Vagina (tissue), 2 donors: ENCODE measurements around the gene AHR. TPM values are rescaled to one million over a fixed set of nuclear protein-coding genes. Genes with fewer than 3 reads are reported as not detected.

ENCODE experiments used
- DNase-seq, 2 donors: peaks; one replicate each; pipeline ENCODE4 v3.0.0-alpha.2; 2017; ENCODE audit errors: extremely low spot score in 2 of 2
- H3K27ac ChIP-seq: fragments of 200-600 bp; sonication (generic); one replicate; pipeline ENCODE4 v1.5.1; 2019
- H3K27me3 ChIP-seq: fragments of 200-600 bp; sonication (generic); one replicate; pipeline ENCODE4 v1.5.1; 2019
- H3K36me3 ChIP-seq, 2 donors: fragments of 200-600 bp; sonication (generic); one replicate each; pipeline ENCODE4 v1.5.1; 2017 to 2019
- H3K4me1 ChIP-seq: fragments of 200-600 bp; sonication (generic); one replicate; pipeline ENCODE4 v1.5.1; 2019
- H3K4me3 ChIP-seq, 2 donors: fragments of 200-600 bp; sonication (generic); 1 replicate in 1 of 2; 2 replicates in 1 of 2; pipeline ENCODE4 v1.5.1; 2016 to 2019
- H3K9me3 ChIP-seq: fragments of 200-600 bp; sonication (generic); one replicate; pipeline ENCODE4 v1.5.1; 2019
- POLR2A ChIP-seq, 2 donors: fragments of 450-650 bp; IDR thresholded peaks; one replicate each; pipeline ENCODE4 v1.6.1; 2017; ENCODE audit warnings: antibody characterized with exemption in 2 of 2, mild to moderate bottlenecking in 2 of 2, moderate library complexity in 2 of 2
- POLR2AphosphoS5 ChIP-seq, 2 donors: sonication (generic); formaldehyde crosslinking; IDR thresholded peaks; one replicate each; pipeline ENCODE4 v1.9.0; 2017; ENCODE audit warnings: antibody characterized with exemption in 2 of 2, mild to moderate bottlenecking in 2 of 2, low read depth in 1 of 2; ENCODE audit not compliant: insufficient read depth in 1 of 2
- intact Hi-C: fragments of 100-400 bp; cut with DNase I; formaldehyde crosslinking; loops from one replicate; pipeline ENCODE4 v1.15.1; 2023
- total RNA-seq: library from RNA; depleted of rRNA; stranded (reverse); fragments of >200 nt; gene quantifications from one replicate; pipeline ENCODE4 v1.2.3, GENCODE V29; 2016
- TF ChIP-seq, protein P1 (sequence below), 3 experiments: fragments of 450-650 bp in 2 of 3; fragments of 200-600 bp in 1 of 3; sonication (generic) in 1 of 3; IDR thresholded peaks; one replicate each; pipeline ENCODE4 v1.5.1; 2017 to 2019; ENCODE audit warnings: antibody characterized with exemption in 3 of 3, mild to moderate bottlenecking in 2 of 3, moderate library complexity in 2 of 3

AHR gene
- total RNA-seq, 1 donor from 2014 or later, result 122 TPM

DNA sequence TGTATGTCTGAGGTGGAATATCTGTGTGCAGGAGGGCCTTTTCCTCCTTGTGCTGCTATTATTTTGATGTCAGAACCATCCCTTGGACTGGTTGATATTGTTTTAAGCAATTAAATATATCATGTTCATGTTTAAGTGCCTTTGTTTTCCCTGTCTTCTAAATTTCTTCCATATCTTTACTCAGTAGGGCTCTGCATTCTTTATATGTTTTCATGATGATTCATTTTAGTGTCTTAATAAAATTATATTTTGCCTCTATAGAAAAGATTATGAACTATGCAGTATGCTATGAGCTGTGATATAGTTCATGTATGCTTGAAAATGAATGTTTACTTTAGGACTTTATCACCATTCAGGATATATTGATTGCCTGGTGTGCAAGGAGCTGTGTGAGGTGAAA is 34.8 kb downstream of the AHR start:
- no peaks in the 10 kb centered on the region for H3K27me3 ChIP-seq
- no peak for DNase-seq
- intact Hi-C loops, result no loop called here
- no peak for TF ChIP-seq POLR2A (IDR thresholded peaks at IDR 0.05)
- TF ChIP-seq, protein P1, sequence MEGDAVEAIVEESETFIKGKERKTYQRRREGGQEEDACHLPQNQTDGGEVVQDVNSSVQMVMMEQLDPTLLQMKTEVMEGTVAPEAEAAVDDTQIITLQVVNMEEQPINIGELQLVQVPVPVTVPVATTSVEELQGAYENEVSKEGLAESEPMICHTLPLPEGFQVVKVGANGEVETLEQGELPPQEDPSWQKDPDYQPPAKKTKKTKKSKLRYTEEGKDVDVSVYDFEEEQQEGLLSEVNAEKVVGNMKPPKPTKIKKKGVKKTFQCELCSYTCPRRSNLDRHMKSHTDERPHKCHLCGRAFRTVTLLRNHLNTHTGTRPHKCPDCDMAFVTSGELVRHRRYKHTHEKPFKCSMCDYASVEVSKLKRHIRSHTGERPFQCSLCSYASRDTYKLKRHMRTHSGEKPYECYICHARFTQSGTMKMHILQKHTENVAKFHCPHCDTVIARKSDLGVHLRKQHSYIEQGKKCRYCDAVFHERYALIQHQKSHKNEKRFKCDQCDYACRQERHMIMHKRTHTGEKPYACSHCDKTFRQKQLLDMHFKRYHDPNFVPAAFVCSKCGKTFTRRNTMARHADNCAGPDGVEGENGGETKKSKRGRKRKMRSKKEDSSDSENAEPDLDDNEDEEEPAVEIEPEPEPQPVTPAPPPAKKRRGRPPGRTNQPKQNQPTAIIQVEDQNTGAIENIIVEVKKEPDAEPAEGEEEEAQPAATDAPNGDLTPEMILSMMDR (IDR thresholded peaks at IDR 0.05), result no peak
- TF ChIP-seq POLR2AphosphoS5 (IDR thresholded peaks at IDR 0.05; ENCODE audit: insufficient read depth in 1 of 2, low read depth in 1 of 2), result no peak
- H3K4me3 ChIP-seq, result no peak overlapping the region
- peaks cover 6% of the 10 kb centered on the region for H3K4me1 ChIP-seq
- peaks cover 0 to 38% of the 10 kb centered on the region in 2 donors for H3K36me3 ChIP-seq
- H3K27ac ChIP-seq, result no peak overlapping the region
- H3K9me3 ChIP-seq, result no peaks in the 10 kb centered on the region

DNA sequence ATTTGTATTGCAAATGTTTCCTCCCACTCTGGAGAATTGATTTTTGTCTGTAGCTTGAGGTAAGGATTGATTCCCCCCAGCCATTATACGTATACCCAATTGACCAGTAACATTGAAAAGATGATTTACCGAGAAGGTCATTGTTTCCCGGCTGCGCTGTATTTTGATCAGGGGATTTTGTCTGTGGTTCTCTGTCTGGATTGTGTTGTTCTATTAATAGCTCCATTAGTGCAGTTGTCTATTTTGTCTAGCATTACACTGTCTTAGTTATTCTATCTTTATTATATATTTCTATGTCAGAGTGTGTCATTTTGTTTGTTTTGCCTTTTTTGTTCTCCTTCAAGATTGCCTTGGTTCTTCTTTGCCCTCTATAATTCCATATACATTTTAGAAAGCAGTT is 37.7 kb downstream of the AHR start:
- no peak overlapping the region for H3K4me3 ChIP-seq
- peaks cover 0 to 43% of the 10 kb centered on the region in 2 donors for H3K36me3 ChIP-seq
- no peaks in the 10 kb centered on the region for H3K27me3 ChIP-seq
- H3K4me1 ChIP-seq, result peaks cover 19% of the 10 kb centered on the region
- no peak for DNase-seq
- intact Hi-C loops, result no loop called here
- no peak overlapping the region for H3K27ac ChIP-seq
- no peaks in the 10 kb centered on the region for H3K9me3 ChIP-seq
- TF ChIP-seq POLR2A (IDR thresholded peaks at IDR 0.05) (no peak), POLR2AphosphoS5 (IDR thresholded peaks at IDR 0.05; ENCODE audit: insufficient read depth in 1 of 2, low read depth in 1 of 2) (no peak)
- TF ChIP-seq, protein P1 (IDR thresholded peaks at IDR 0.05), result no peak

DNA sequence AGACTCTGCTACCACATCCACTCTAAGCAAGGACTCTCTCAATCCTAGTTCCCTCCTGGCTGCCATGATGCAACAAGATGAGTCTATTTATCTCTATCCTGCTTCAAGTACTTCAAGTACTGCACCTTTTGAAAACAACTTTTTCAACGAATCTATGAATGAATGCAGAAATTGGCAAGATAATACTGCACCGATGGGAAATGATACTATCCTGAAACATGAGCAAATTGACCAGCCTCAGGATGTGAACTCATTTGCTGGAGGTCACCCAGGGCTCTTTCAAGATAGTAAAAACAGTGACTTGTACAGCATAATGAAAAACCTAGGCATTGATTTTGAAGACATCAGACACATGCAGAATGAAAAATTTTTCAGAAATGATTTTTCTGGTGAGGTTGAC is 40.7 kb downstream of the AHR start:
- peaks cover 0 to 42% of the 10 kb centered on the region in 2 donors for H3K36me3 ChIP-seq

DNA sequence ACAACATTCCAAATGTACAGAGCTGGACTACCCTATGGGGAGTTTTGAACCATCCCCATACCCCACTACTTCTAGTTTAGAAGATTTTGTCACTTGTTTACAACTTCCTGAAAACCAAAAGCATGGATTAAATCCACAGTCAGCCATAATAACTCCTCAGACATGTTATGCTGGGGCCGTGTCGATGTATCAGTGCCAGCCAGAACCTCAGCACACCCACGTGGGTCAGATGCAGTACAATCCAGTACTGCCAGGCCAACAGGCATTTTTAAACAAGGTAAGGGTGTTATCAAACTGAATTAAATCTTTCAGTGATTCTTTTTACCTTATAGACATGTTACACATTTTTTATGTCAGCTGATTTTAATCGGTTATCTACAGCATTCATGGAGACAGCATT is 41.5 kb downstream of the AHR start:
- Histone ChIP-seq H3K27me3 (no peaks in the 10 kb centered on the region), H3K36me3 (peaks cover 0 to 35% of the 10 kb centered on the region in 2 donors), H3K27ac (no peak overlapping the region), H3K4me1 (peaks cover 28% of the 10 kb centered on the region), H3K4me3 (no peak overlapping the region), H3K9me3 (no peaks in the 10 kb centered on the region)
- no peak for DNase-seq
- intact Hi-C loops, result no loop called here
- TF ChIP-seq POLR2A (IDR thresholded peaks at IDR 0.05) (no peak), POLR2AphosphoS5 (IDR thresholded peaks at IDR 0.05; ENCODE audit: insufficient read depth in 1 of 2, low read depth in 1 of 2) (no peak)
- TF ChIP-seq, protein P1 (IDR thresholded peaks at IDR 0.05), result no peak

More for the DNA sequence above, 40.7 kb downstream of the AHR start:
- Histone ChIP-seq H3K4me3 (no peak overlapping the region), H3K9me3 (no peaks in the 10 kb centered on the region), H3K27me3 (no peaks in the 10 kb centered on the region), H3K4me1 (peaks cover 28% of the 10 kb centered on the region), H3K27ac (no peak overlapping the region)
- intact Hi-C loops, result no loop called here
- no peak for DNase-seq
- no peak for TF ChIP-seq POLR2A (IDR thresholded peaks at IDR 0.05)
- peak in 1 of 2 donors; percentile 24 for TF ChIP-seq POLR2AphosphoS5 (IDR thresholded peaks at IDR 0.05; ENCODE audit: insufficient read depth in 1 of 2, low read depth in 1 of 2)
- TF ChIP-seq, protein P1 (IDR thresholded peaks at IDR 0.05), result no peak

DNA sequence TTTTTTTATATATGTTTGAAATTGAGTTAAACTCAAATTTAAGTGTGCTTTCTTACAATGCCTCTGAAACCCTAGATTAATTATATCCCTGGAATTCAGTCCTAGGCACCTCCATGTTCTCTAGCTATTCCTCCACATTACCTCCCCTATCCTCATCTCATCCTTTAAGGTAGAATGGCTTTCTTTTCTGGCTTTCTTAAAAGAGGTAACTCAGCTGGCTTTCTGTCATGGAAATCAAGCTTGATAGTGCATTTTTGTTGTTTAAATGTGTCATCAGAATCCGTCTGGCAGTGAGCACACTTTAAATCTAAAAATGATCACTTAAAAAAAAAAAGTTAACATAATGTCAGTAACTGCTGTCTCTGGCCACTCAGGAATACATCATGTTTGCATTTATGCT is 42.2 kb downstream of the AHR start:
- Histone ChIP-seq H3K4me3 (no peak overlapping the region), H3K4me1 (peaks cover 28% of the 10 kb centered on the region), H3K9me3 (no peaks in the 10 kb centered on the region), H3K27ac (no peak overlapping the region), H3K36me3 (peaks cover 0 to 32% of the 10 kb centered on the region in 2 donors), H3K27me3 (no peaks in the 10 kb centered on the region)
- intact Hi-C loops, result no loop called here
- TF ChIP-seq, protein P1 (IDR thresholded peaks at IDR 0.05), result no peak
- TF ChIP-seq POLR2AphosphoS5 (IDR thresholded peaks at IDR 0.05; ENCODE audit: insufficient read depth in 1 of 2, low read depth in 1 of 2) (no peak), POLR2A (IDR thresholded peaks at IDR 0.05) (no peak)
- DNase-seq, result no peak
